ENCODE measurements around the gene NT5C2. TPM values are rescaled to one million over a fixed set of nuclear protein-coding genes. Genes with fewer than 3 reads are reported as not detected.

Gene NT5C2
- total and polyA plus RNA-seq, 5 donors from 2014 or later, result 52.4 to 59.6 (median 56.9) TPM

DNA sequence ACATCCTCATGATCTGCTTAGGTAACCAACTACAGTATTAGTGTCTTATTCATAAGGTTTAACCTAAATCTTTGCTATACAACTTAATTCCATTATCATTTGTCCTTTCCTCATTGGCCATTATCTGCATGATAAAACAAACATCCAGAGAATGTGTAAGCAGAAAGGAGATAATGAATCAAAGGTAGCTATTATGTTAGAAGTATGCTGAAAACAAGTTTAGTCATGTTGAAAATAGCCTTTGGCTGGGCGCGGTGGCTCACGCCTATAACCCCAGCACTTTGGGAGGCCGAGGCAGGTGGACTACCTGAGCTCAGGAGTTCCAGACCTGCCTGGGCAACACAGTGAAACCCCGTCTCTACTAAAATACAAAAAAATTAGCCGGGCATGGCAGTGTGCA lies 78.2 kb downstream of the NT5C2 start:
- ATAC-seq (ENCODE audit: low read depth in 2 of 2) (no peak), DNase-seq (no peak)
- Mint-ChIP-seq H3K27me3 (no peaks in the 10 kb centered on the region), H3K4me1 (peaks cover 7 to 17% (median 13%) of the 10 kb centered on the region in 4 donors), H3K27ac (no peak overlapping the region), H3K4me3 (no peak overlapping the region), H3K9me3 (no peaks in the 10 kb centered on the region), H3K36me3 (no peaks in the 10 kb centered on the region)
- Histone ChIP-seq H3K27ac (ENCODE audit: insufficient read depth, low read length, poor library complexity, severe bottlenecking) (no peak overlapping the region), H3K4me3 (ENCODE audit: low read depth, low read length) (no peak overlapping the region), H3K36me3 (ENCODE audit: control insufficient read depth, insufficient read depth, low read length) (no peaks in the 10 kb centered on the region), H3K9me3 (ENCODE audit: control insufficient read depth in 2 of 2, low read length in 2 of 2) (no peaks in the 10 kb centered on the region), H3K4me1 (ENCODE audit: control insufficient read depth, insufficient read depth, low read length, poor library complexity, severe bottlenecking) (no peaks in the 10 kb centered on the region), H3K27me3 (ENCODE audit: control insufficient read depth, insufficient read depth, low read length) (no peaks in the 10 kb centered on the region)

DNA sequence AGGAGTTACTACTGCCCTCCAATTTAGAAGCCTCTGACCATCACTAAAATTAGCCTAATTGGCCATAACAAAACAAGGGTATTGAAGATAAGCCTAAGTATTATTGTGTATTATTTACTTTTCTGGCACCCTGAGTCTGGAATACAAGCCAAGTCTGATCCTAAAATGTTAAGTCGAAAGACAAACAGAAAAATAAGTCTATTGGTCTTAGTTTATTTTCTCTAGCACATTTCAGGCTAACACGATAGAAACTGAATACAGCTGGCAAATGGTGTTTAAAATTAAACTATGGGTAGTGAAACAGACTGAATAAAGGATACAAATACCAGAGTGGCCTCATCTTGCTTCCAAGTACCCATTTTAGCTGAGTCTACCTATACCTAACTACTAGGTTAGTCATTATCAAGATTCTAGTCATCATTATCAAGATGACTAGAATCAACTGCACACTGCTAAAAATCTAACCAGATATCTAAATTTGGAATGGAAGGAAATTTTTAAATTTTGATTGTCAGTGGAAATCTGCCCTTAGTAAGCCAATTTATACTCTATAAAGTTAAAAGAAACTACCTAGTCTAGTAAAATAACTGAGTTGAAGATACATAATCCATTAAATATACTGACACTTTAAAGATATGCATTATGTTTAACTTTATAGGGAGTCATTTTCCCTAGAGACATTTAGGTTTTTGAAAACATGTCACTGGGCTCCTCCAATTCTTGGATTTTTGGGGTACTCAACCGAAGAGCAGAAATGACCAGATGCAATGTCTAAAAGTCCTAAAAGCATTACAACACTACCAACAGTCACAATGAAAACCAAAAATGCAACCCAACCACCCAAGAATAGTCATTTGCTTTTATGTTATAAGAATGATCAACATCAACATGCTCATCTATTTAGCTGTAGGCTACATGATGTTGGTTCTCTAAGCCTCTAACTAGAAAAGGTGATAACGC lies 80.9 kb downstream of the NT5C2 start:
- no peaks in the 10 kb centered on the region for H3K4me1 ChIP-seq (ENCODE audit: control insufficient read depth, insufficient read depth, low read length, poor library complexity, severe bottlenecking)
- no peak overlapping the region for H3K27ac ChIP-seq (ENCODE audit: insufficient read depth, low read length, poor library complexity, severe bottlenecking)
- Mint-ChIP-seq H3K4me1 (peaks cover 11 to 17% (median 13%) of the 10 kb centered on the region in 4 donors), H3K36me3 (peaks cover 7% of the 10 kb centered on the region), H3K27ac (peak overlapping the region in 2 of 3 donors; percentile 54 to 67), H3K4me3 (no peak overlapping the region), H3K9me3 (no peaks in the 10 kb centered on the region), H3K27me3 (no peaks in the 10 kb centered on the region)
- DNase-seq, result no peak
- no peak for ATAC-seq (ENCODE audit: low read depth in 2 of 2)
- H3K4me3 ChIP-seq (ENCODE audit: low read depth, low read length), result no peak overlapping the region
- H3K9me3 ChIP-seq (ENCODE audit: control insufficient read depth in 2 of 2, low read length in 2 of 2), result no peaks in the 10 kb centered on the region
- no peaks in the 10 kb centered on the region for H3K36me3 ChIP-seq (ENCODE audit: control insufficient read depth, insufficient read depth, low read length)
- H3K27me3 ChIP-seq (ENCODE audit: control insufficient read depth, insufficient read depth, low read length), result no peaks in the 10 kb centered on the region

DNA sequence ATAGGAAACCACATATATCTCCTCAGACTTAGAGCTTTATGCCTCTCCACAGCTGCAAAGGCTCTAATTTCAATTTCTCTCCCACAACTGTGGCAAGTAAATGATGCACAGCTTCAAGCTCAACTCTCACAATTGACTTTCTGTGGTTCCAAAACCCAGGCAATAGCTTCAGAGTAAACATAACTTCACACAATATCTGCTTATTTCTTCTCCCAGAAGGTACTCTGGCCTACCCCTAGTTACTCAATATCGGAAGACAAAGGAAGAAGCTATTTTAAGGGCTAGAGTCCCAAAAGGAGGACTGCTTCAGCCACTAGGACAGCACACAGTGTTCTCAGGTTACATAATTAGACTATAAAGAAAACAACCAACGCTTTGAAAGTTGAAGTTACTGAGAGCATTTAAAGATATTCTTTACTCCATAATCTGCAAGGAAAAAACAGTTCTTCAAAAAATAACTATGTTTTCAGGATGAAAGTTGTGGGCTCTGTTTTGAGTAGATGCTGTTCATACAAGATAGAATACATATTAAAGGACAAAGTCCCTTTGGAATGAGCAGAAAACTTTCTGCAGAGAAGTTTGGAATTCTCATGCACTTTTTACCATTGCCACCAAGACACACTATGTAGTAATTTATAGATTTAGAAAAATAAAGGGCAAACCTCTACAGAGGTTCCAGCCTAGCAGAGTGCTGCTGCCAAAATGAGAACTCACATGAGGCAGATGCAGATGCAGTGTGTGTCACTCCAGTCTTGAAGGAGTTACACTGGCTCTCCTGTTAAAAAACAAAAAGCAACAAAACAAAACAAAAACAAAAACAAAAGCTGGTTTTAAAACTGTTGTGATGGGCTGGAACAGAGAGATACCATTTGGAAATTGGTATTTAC lies 81.8 kb downstream of the NT5C2 start:
- H3K27me3 Mint-ChIP-seq, result no peaks in the 10 kb centered on the region
- ATAC-seq (ENCODE audit: low read depth in 2 of 2) (no peak), DNase-seq (no peak)
- H3K4me1 Mint-ChIP-seq, result peaks cover 11 to 16% (median 12%) of the 10 kb centered on the region in 4 donors
- no peaks in the 10 kb centered on the region for H3K4me1 ChIP-seq (ENCODE audit: control insufficient read depth, insufficient read depth, low read length, poor library complexity, severe bottlenecking)
- H3K4me3 ChIP-seq (ENCODE audit: low read depth, low read length), result no peak overlapping the region
- peaks cover 11% of the 10 kb centered on the region for H3K36me3 Mint-ChIP-seq
- no peaks in the 10 kb centered on the region for H3K27me3 ChIP-seq (ENCODE audit: control insufficient read depth, insufficient read depth, low read length)
- H3K9me3 Mint-ChIP-seq, result no peaks in the 10 kb centered on the region
- H3K4me3 Mint-ChIP-seq, result no peak overlapping the region
- no peaks in the 10 kb centered on the region for H3K36me3 ChIP-seq (ENCODE audit: control insufficient read depth, insufficient read depth, low read length)
- no peak overlapping the region for H3K27ac ChIP-seq (ENCODE audit: insufficient read depth, low read length, poor library complexity, severe bottlenecking)
- no peaks in the 10 kb centered on the region for H3K9me3 ChIP-seq (ENCODE audit: control insufficient read depth in 2 of 2, low read length in 2 of 2)
- no peak overlapping the region for H3K27ac Mint-ChIP-seq

DNA sequence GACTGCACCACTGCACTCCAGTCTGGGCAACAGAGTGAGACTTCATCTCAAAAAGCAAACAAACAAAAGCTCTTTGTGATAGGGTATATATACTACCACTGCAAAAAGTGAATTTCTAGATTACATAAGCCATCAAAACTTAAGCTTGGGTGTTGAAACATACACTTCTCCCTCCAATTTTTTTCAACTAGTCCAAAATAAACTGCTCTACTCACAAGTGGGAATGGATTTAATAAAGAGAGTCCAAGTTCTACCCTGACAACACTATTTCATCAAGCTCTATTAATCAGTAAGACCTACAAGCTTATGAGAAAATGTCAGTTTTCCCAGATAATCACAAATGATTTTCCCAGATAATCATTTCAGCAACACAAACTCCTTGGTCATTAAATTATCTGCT lies 82.7 kb downstream of the NT5C2 start:
- Histone ChIP-seq H3K4me1 (ENCODE audit: control insufficient read depth, insufficient read depth, low read length, poor library complexity, severe bottlenecking) (no peaks in the 10 kb centered on the region), H3K4me3 (ENCODE audit: low read depth, low read length) (no peak overlapping the region), H3K9me3 (ENCODE audit: control insufficient read depth in 2 of 2, low read length in 2 of 2) (no peaks in the 10 kb centered on the region), H3K27ac (ENCODE audit: insufficient read depth, low read length, poor library complexity, severe bottlenecking) (no peak overlapping the region), H3K36me3 (ENCODE audit: control insufficient read depth, insufficient read depth, low read length) (peaks cover 2% of the 10 kb centered on the region), H3K27me3 (ENCODE audit: control insufficient read depth, insufficient read depth, low read length) (no peaks in the 10 kb centered on the region)
- Mint-ChIP-seq H3K36me3 (peaks cover 16% of the 10 kb centered on the region), H3K27ac (peak overlapping the region in 1 of 3 donors; percentile 26), H3K9me3 (no peaks in the 10 kb centered on the region), H3K4me1 (peaks cover 11 to 16% (median 12%) of the 10 kb centered on the region in 4 donors), H3K27me3 (no peaks in the 10 kb centered on the region), H3K4me3 (no peak overlapping the region)
- DNase-seq, result no peak
- ATAC-seq (ENCODE audit: low read depth in 2 of 2), result no peak

DNA sequence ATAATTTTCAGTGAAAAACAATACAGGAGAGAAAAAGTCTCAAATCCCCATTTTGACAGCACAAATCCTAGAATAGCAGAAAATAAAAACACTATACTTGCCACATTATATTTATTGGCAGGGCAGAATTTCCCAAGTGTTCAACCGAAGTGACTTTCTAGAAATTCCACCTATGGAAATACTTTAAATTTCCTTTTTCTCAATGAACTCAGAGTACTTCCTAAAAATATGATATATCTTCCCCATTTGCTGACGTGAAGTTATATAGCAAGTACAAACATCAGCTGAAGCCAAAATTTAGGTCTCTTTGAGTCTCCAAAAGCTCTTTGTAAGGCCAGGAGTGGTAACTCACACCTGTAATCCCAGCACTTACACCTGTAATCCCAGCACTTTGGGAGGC lies 83.3 kb downstream of the NT5C2 start:
- Mint-ChIP-seq H3K27ac (peak overlapping the region in 1 of 3 donors; percentile 59), H3K27me3 (no peaks in the 10 kb centered on the region), H3K4me1 (peaks cover 11 to 16% (median 12%) of the 10 kb centered on the region in 4 donors), H3K9me3 (no peaks in the 10 kb centered on the region), H3K36me3 (peaks cover 18% of the 10 kb centered on the region), H3K4me3 (no peak overlapping the region)
- H3K4me3 ChIP-seq (ENCODE audit: low read depth, low read length), result no peak overlapping the region
- ATAC-seq (ENCODE audit: low read depth in 2 of 2), result no peak
- DNase-seq, result no peak
- H3K4me1 ChIP-seq (ENCODE audit: control insufficient read depth, insufficient read depth, low read length, poor library complexity, severe bottlenecking), result no peaks in the 10 kb centered on the region
- H3K9me3 ChIP-seq (ENCODE audit: control insufficient read depth in 2 of 2, low read length in 2 of 2), result no peaks in the 10 kb centered on the region
- no peak overlapping the region for H3K27ac ChIP-seq (ENCODE audit: insufficient read depth, low read length, poor library complexity, severe bottlenecking)
- H3K36me3 ChIP-seq (ENCODE audit: control insufficient read depth, insufficient read depth, low read length), result peaks cover 4% of the 10 kb centered on the region
- H3K27me3 ChIP-seq (ENCODE audit: control insufficient read depth, insufficient read depth, low read length), result no peaks in the 10 kb centered on the region

DNA sequence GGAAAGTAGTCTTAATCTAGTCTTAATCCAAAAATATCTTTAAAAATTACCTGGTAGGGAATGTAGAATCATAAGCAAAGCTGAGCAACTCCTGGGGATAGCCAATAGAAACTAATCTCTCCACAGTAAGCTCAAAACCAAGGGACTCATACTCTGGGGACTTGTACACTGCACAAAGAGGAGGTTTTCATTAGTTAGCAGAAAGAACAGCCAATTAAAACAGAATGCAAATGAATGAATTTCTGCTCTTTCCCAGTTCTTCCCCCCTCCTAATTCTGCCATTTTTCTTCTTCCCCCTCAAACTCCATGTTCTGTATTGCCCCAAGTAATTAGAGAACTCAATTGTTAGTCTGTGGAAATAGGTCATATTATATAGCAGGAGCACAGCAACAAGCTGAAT lies 86.5 kb downstream of the NT5C2 start:
- Histone ChIP-seq H3K27ac (ENCODE audit: insufficient read depth, low read length, poor library complexity, severe bottlenecking) (no peak overlapping the region), H3K4me1 (ENCODE audit: control insufficient read depth, insufficient read depth, low read length, poor library complexity, severe bottlenecking) (no peaks in the 10 kb centered on the region), H3K9me3 (ENCODE audit: control insufficient read depth in 2 of 2, low read length in 2 of 2) (no peaks in the 10 kb centered on the region), H3K36me3 (ENCODE audit: control insufficient read depth, insufficient read depth, low read length) (peaks cover 21% of the 10 kb centered on the region), H3K27me3 (ENCODE audit: control insufficient read depth, insufficient read depth, low read length) (no peaks in the 10 kb centered on the region), H3K4me3 (ENCODE audit: low read depth, low read length) (no peak overlapping the region)
- Mint-ChIP-seq H3K4me3 (no peak overlapping the region), H3K36me3 (peaks cover 29% of the 10 kb centered on the region), H3K9me3 (no peaks in the 10 kb centered on the region), H3K27ac (peak overlapping the region in 1 of 3 donors; percentile 17), H3K27me3 (no peaks in the 10 kb centered on the region), H3K4me1 (peaks cover 4 to 10% (median 6%) of the 10 kb centered on the region in 4 donors)
- no peak for ATAC-seq (ENCODE audit: low read depth in 2 of 2)
- DNase-seq, result no peak

DNA sequence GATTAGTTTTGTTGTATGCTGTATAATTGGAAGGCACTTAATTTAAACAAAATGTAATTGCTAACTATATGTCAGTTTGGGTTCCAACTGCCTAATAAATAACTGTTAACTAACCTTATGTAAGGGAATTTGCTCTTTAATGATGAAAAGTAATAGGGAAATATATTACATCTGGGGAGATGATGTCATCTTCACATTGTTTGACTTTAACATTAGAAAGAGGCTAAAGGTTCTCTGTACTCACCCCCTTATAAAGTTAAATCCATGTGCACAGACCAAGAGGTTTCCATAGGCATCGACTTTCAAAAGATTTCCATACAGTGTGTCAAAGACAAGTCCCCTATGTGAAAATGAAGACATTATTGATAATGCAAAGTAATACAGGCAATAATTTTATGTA lies 87.6 kb downstream of the NT5C2 start:
- H3K27ac ChIP-seq (ENCODE audit: insufficient read depth, low read length, poor library complexity, severe bottlenecking), result no peak overlapping the region
- H3K27ac Mint-ChIP-seq, result no peak overlapping the region
- no peak for DNase-seq
- peaks cover 30% of the 10 kb centered on the region for H3K36me3 ChIP-seq (ENCODE audit: control insufficient read depth, insufficient read depth, low read length)
- no peak for ATAC-seq (ENCODE audit: low read depth in 2 of 2)
- no peaks in the 10 kb centered on the region for H3K9me3 Mint-ChIP-seq
- no peak overlapping the region for H3K4me3 Mint-ChIP-seq
- peaks cover 29% of the 10 kb centered on the region for H3K36me3 Mint-ChIP-seq
- H3K27me3 ChIP-seq (ENCODE audit: control insufficient read depth, insufficient read depth, low read length), result no peaks in the 10 kb centered on the region
- no peaks in the 10 kb centered on the region for H3K27me3 Mint-ChIP-seq
- H3K4me1 ChIP-seq (ENCODE audit: control insufficient read depth, insufficient read depth, low read length, poor library complexity, severe bottlenecking), result no peaks in the 10 kb centered on the region
- H3K9me3 ChIP-seq (ENCODE audit: control insufficient read depth in 2 of 2, low read length in 2 of 2), result no peaks in the 10 kb centered on the region
- no peak overlapping the region for H3K4me3 ChIP-seq (ENCODE audit: low read depth, low read length)
- H3K4me1 Mint-ChIP-seq, result peaks cover 0 to 7% (median 3%) of the 10 kb centered on the region in 4 donors

Data from CD4-positive, CD25-positive, alpha-beta regulatory T cell (primary cell).